Ovary (tissue), 3 donors: ENCODE data around the gene FRY.

ENCODE experiments used
- EP300 ChIP-seq: sonication (generic); formaldehyde crosslinking; IDR thresholded peaks from one replicate; pipeline ENCODE4 v1.6.1; 2017; ENCODE audit warnings: antibody characterized with exemption
- POLR2A ChIP-seq: fragments of 450-650 bp; IDR thresholded peaks from one replicate; pipeline ENCODE4 v1.6.1; 2017; ENCODE audit warnings: antibody characterized with exemption, mild to moderate bottlenecking, moderate library complexity
- TF ChIP-seq, protein P1 (sequence below), 3 donors: fragments of 450-650 bp in 2 of 3; fragments of 200-600 bp in 1 of 3; IDR thresholded peaks; one replicate each; pipeline versions ENCODE4 v1.5.1 to v1.8.0; 2016 to 2022; ENCODE audit warnings: antibody characterized with exemption in 3 of 3, mild to moderate bottlenecking in 1 of 3
- donor health status: DM: no; HTN: no; CAD: no.

- TF ChIP-seq, protein P1, sequence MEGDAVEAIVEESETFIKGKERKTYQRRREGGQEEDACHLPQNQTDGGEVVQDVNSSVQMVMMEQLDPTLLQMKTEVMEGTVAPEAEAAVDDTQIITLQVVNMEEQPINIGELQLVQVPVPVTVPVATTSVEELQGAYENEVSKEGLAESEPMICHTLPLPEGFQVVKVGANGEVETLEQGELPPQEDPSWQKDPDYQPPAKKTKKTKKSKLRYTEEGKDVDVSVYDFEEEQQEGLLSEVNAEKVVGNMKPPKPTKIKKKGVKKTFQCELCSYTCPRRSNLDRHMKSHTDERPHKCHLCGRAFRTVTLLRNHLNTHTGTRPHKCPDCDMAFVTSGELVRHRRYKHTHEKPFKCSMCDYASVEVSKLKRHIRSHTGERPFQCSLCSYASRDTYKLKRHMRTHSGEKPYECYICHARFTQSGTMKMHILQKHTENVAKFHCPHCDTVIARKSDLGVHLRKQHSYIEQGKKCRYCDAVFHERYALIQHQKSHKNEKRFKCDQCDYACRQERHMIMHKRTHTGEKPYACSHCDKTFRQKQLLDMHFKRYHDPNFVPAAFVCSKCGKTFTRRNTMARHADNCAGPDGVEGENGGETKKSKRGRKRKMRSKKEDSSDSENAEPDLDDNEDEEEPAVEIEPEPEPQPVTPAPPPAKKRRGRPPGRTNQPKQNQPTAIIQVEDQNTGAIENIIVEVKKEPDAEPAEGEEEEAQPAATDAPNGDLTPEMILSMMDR (IDR thresholded peaks at IDR 0.05), result no peak
- TF ChIP-seq EP300, result no peak
- no peak for TF ChIP-seq POLR2A
Measured at GRCh38 chr13:32039056-32039455, 7.5 kb downstream of the FRY start.
